ENCODE data around the gene DUSP5.
"Not testable (repeated sequence)": the region's sequence is repeated elsewhere in the genome, so short reads cannot be mapped to it uniquely, and the experiment has no call there.

Gene DUSP5, protein sequence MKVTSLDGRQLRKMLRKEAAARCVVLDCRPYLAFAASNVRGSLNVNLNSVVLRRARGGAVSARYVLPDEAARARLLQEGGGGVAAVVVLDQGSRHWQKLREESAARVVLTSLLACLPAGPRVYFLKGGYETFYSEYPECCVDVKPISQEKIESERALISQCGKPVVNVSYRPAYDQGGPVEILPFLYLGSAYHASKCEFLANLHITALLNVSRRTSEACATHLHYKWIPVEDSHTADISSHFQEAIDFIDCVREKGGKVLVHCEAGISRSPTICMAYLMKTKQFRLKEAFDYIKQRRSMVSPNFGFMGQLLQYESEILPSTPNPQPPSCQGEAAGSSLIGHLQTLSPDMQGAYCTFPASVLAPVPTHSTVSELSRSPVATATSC

DNA sequence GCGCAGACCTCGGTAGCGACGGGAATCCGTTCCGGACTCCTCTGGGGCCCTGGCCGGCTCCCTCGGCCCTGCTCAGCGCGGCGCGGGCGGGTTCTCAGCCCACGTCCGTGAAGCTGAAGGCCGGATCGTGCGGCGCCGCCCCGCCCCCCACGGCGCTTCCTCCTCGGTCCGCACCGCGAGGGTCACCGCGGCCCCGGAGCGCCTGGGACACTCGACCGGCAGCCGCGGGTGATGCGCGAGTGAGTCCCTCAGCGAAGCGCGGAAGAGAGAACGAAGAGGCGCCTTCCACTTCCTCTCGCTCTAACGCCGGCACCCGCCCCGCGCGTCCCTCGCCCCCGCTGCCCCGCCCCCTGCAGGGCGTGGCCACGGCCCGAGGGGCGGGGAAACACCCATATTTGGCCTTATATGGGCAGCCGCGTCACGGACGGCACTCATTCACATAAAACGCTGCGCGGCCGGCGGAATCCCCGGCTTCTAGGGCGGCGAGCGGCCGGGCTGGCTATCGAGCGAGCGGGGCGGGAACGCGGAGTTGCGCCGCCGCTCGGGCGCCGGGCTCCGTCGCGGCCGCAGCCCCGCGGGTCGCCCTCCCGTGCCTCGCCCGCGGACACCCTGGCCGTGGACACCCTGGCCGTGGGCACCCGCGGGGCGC lies at the start of gene DUSP5:
Gene DUSP5, plus strand, starts transcription at position 470 of the 649 bp plus-strand sequence. CDS start 215 bp downstream, outside the sequence.
- DNase-seq (ENCODE audit: low read depth in 1 of 2, low spot score in 1 of 2) = peak; percentile 87 to 95

DNA sequence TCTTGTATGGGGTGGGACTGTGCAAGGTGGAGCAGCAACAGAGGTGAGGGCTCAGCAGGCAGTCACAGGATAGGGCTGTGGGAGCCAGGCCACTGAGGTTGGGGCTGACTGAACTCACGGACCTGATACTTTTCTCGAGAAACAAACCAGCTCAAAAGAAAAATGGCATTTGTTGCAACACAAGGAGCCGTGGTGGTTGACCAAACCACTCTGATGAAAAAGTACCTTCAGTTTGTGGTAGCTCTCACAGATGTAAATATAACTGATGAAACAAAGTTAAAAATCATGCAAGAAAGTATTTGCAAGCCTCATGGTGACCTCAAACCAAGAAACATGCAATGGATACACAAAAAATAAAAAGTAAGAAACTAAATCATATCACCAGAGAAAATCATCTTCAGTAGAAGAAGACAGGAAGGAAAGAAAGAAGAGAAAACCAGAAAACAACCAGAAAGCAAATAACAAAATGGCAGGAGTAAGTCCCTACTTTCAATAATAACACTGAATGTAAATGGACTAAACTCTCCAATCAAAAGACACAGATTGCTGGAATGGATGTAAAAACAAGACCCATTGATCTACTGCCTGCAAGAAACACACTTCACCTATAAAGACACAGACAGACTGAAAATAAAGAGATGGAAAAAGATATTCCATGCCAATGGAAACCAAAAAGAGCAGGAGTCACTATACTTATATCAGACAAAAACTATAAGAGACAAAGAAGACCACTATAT lies 48.9 kb upstream of the DUSP5 start:
- DNase-seq (ENCODE audit: low read depth in 1 of 2, low spot score in 1 of 2) = no peak

DNA sequence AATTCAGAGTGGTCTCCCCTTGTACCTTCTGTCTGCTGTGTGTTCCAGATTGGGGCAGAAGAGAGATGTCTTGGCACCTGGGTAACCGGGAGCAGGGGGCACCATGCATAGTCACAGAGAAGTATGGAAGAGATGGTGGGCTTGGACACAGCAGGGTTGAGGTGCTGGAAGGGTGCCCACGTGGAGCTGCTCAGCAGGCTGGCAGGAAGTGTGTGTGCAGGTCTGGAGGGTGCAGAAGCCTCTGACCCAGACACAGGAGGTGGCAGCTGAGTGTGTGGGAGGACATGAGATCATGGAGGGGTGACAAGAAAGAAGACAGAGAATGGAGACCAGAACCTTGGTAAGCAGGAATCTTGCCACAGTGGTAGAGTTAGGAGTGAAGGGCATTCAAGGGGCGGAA lies 42.3 kb upstream of the DUSP5 start:
- DNase-seq (ENCODE audit: low read depth in 1 of 2, low spot score in 1 of 2) = no peak

DNA sequence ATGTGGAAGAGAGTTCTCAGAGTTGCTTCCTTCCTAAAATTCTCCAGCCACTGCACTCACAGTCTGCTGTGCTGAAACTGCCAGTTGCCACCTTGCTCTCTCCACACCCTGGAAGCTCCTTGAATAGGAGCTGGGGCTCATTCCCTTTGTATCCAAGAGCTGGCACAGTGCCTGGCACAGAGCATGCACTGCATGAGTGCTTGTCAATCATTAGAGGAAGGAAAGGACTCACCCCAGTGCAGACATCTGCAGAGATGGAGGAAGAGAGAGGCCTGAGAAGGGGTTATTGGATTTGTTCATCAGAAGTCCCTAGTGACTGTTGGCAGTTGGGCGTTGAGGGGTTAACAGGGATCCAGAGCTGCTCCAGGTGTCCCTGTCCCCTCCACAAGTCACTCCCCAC lies 41.7 kb upstream of the DUSP5 start:
- DNase-seq (ENCODE audit: low read depth in 1 of 2, low spot score in 1 of 2) = no peak

DNA sequence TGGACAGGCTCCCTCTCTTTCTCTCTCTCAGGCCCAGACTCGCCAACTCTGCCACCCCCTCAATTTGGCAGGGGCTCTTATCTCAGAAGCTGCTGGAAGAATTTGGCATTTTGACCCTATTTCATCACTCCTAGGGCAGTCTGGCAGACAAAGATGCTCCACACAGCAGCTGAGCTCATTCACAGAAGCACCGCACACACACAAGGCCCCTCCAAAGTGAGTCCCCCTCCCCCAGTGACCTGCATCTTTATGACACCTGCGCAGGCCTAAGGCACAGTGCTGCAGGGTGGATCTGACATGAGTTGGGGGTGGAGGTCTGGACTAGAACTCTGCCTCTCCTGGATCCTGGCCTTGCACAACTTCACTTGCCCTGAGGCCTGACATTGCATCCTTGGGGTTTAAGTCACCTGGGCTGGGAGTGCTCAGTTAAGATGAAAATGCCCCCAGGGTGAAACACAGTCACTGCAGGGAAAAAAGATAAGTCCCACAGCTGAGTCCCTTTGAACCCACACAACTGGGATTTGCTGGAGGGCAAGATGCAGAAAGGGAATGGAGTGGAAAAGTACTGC lies 41.1 kb upstream of the DUSP5 start:
- no peak for DNase-seq (ENCODE audit: low read depth in 1 of 2, low spot score in 1 of 2)

DNA sequence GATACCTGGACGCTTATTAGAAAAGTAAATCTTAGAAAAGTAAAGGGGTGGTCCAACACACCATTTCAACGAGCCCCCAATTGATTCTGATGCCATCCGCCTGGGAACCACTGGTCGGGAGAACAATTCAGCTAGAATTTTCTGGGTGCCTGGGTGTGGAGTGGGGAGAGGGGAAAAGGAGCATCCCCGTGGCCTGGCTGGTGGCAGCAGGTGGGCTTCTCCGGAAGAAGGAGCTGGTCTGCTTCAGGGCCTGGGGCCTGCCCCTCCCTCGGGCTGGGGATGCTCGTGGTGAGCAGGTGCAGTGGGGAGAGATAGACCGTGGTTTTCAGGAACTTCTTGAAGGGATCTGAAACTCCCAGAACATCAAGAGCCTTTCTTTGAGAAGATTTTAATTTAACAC lies 39.9 kb upstream of the DUSP5 start:
- no peak for DNase-seq (ENCODE audit: low read depth in 1 of 2, low spot score in 1 of 2)

DNA sequence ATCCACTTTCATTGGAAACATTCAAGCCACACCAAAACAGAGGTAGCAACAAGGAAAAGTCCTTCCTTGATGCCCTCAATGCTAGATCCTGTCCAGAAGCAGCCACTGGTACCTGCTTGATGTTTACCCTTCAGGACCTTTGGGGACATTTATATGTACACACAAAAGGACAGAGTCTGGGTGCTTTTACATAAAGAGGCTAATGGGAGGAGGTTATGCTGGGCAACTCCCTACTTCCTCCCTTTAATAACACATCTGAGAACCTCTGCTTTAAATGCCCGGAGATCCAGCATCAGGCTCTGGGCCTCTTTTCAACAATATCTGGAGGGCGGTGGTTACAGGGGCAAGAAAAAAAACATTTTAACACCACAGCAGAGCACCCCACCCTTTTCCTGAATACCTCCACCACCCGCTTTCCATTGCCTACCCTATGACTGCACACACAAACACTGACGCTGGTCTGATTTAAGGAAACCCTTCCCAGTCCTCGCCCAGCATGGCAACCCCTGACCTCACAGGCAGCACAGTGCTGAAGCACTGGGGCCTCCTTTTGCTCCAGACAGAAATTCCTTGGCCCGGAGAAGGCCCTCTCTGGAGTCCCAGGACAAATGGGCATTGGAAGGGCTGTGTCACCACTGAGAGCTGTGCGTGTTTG lies 39.3 kb upstream of the DUSP5 start:
- DNase-seq (ENCODE audit: low read depth in 1 of 2, low spot score in 1 of 2) = no peak

DNA sequence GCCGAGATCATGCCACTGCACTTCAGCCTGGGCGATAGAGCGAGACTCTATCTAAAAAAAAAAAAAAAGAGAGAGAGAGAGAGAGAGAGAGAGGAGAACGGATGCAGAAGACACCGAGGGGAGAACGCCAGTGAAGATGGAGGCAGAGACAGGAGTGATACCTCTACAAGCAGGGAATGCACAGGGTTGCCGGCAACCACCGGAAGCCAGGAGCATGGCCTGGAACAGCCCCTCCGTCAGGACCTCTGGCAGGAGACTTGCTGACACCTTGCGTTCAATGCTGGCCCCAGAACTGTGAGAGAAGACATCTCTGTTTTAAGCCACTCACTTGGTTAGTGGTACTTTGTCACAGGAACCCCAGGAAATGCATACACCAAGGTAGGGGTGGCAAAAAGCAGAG lies 38.1 kb upstream of the DUSP5 start:
- no peak for DNase-seq (ENCODE audit: low read depth in 1 of 2, low spot score in 1 of 2)

DNA sequence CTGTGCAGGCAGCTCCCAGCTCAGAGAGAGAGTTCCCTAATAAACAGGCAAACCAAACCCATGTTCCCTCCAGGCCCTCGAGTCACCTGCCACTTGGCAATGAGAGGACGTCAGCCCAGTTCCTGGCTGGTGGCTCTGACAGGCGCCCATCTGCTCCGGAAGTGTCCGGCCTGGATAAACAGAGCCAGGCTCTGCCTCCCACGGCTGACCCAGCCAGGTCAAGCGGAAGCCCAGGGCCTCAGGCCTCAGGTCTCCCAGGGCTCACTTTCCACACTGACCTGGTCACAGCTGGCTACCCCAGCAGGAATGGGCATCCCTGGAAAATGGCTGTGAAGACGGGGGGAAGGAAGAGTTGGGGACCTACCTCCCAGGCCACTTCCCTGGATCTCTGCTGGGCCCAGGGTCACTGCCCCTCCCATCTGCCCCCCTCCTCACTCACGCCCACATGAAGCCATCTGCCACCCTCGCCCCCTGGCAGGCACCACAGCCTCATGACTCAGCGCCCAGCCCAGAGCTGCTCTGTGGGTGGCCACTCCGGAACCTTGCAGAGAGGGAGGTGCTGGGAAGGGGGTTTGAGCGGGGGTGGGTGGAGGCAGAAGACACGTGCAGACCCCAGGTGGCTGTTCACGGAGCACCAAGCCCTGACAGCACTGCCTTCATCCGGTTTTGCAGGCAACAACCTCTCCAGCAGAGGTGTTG lies 37.4 kb upstream of the DUSP5 start:
- DNase-seq (ENCODE audit: low read depth in 1 of 2, low spot score in 1 of 2) = peak in 1 of 2 donors; percentile 19

DNA sequence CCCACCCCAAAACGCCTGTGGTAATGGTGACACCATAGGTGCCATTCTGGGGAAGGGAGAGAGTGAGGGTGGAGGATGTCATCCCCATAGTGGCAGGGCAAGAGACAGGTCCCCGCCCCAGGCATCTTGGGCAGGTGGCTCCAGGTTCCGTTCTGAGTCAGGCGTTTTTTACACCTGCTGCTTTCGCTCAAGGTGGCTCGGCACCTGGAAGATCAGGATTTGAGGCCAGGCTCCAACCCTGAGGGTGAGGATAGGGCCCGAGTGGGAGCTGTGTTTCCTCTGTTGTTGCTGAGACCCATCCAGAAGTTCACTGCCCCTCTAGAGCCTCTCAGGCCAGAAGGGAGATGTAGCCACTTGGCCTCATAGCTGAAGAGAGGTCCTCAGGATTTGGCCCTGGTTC lies 36.6 kb upstream of the DUSP5 start:
- DNase-seq (ENCODE audit: low read depth in 1 of 2, low spot score in 1 of 2) = no peak

DNA sequence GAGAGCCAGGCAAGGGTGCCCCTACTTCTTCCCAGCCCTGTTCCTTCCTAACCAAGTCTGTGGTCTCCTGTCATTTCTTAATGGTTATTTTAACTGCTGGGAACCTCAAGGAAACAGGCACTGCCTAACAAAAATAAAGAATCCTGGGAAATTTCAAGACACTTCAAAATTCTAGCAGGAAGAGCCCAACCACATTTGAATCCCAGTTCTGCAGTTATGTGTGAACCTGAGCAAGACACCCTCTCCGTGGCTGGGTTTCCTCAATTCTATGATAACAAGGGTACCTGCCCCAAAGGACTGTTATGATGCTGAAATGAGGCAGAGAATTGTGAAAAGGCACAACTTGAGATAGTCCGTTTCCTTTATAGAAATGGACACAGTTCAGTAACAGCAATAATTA lies 36.2 kb upstream of the DUSP5 start:
- DNase-seq (ENCODE audit: low read depth in 1 of 2, low spot score in 1 of 2) = no peak

DNA sequence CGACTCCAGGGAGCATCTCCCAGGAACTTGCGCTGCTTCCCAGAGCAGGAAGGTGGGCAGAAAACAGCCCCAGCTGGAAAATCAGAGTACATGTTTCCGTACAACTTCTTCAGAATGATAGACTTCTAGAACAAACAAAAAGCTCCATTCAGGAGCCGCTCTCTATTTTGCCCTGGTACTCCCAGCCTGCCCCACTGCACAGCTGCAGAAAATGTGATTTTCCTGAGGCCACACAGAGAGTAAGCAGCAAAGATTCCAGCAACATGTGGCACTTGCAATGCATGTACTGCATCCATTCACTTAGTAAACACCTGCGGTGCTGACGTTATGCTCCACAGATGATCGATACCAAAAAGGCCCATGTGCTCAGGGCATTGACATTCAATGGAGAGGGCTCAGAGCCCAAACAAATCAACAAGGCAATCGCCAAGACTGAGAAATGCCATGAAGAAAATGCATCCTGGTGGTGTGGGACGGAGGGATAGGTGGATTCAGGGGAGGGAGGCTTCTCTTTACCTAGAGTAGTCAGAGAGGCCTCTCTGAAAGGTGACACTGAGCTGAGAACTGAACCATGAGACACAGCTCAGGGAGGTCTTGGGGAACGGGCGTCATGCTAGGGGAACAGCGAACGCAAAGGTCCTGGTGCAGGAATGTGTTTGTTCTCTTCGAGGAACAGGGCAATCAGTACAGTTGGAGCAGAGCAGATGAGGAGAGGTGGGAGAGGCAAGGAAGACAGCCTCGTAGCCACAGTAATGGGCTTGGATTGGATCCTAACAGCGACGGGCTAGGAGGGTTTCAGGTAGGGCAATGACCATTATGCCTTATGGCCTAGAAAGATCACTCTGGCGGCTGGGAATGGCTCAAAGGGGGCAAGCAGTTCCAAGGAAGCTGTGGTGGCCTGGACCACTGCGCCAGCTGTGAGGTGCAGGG lies 35.3 kb upstream of the DUSP5 start:
- no peak for DNase-seq (ENCODE audit: low read depth in 1 of 2, low spot score in 1 of 2)

DNA sequence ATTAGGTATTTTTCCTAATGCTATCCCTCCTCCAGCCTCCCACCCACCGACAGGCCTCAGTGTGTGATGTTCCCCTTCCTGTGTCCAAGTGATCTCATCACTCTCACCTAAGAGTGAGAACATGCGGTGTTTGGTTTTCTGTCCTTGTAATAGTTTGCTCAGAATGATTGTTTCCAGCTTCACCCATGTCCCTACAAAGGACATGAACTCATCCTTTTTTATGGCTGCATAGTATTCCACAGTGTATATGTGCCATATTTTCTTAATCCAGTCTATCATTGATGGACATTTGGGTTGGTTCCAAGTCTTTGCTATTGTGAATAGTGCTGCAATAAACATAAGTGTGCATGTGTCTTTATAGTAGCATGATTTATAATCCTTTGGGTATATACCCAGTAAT lies 29.4 kb upstream of the DUSP5 start:
- not testable (repeated sequence) for DNase-seq (ENCODE audit: low read depth in 1 of 2, low spot score in 1 of 2)

DNA sequence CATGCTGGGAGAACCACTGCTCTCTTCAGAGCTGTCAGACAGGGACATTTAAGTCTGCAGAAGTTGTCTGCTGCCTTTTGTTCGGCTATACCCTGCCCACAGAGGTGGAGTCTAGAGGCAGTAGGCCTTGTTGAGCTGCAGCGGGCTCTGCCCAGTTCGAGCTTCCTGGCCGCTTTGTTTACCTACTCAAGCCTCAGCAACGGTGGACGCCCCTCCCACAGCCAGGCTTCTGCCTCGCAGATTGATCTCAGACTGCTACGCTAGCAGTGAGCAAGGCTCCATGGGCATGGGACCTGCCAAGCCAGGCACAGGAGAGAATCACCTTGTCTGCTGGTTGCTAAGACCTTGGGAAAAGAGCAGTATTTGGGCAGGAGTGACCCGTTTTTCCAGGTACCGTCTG lies 27.2 kb upstream of the DUSP5 start:
- DNase-seq (ENCODE audit: low read depth in 1 of 2, low spot score in 1 of 2) = not testable (repeated sequence)

DNA sequence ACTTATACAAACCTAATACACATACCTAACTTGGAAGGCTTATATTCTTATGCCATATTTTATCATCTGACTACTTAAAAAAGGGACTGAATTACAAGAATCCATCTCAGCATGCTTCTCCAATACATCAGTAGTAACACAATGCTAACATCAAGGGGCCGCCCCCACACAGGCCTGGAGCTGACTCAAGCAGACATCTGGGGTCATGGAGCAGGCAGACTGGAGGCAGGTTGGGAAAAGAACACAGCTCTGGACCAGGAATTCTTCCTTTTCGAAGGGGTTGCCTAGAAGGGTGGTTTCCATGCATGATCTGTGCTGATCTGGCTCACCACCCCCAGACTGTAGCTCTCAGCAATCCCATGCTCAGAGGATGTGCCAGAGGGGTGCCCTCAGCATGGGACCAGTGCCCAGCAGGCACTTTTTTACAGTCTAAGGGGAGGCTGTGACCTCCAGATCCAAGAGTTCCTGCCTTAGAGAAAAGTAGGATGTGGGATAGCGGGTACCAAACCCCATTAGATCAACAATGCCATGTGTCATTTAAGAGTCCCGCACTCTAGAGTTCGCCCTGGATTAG lies 26.1 kb upstream of the DUSP5 start:
- no peak for DNase-seq (ENCODE audit: low read depth in 1 of 2, low spot score in 1 of 2)

DNA sequence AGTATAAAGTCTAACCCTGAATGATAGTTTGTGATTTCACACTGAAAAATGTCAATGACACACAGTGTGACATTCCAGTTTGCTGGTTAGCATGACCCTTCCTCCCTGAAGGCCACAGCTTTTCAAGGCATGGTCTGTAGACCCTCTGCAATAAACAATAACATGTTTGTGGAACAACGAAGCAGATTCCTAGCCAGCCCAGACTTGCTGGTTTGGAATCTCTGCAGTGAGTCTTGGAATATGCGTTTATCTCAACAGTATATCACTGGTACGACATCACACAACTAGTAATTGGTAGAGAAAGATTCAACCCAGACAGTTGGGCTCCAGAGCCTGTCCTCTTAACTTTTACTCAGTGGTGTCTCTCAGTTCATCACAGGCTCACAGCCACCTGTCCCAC lies 23.7 kb upstream of the DUSP5 start:
- DNase-seq (ENCODE audit: low read depth in 1 of 2, low spot score in 1 of 2) = no peak

DNA sequence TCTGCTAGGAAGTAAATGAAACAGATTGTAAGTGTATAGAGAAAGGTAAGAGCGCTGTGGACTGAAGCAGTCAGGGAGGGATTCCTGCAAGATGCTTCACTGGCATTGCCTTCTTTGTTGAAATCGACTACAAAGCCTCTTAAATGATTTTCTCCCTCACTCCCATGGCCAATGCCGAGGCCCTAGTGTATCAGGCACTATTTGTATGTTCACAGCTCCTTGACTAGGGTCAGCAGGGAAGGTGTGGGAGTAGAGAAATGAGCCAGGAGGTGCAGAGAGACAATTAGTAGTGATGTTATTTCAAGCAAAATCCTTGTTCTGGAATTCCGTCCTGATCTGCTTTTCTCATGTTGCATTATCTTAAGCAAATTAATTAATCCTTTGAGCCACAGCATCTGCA lies 22.9 kb upstream of the DUSP5 start:
- DNase-seq (ENCODE audit: low read depth in 1 of 2, low spot score in 1 of 2) = no peak

DNA sequence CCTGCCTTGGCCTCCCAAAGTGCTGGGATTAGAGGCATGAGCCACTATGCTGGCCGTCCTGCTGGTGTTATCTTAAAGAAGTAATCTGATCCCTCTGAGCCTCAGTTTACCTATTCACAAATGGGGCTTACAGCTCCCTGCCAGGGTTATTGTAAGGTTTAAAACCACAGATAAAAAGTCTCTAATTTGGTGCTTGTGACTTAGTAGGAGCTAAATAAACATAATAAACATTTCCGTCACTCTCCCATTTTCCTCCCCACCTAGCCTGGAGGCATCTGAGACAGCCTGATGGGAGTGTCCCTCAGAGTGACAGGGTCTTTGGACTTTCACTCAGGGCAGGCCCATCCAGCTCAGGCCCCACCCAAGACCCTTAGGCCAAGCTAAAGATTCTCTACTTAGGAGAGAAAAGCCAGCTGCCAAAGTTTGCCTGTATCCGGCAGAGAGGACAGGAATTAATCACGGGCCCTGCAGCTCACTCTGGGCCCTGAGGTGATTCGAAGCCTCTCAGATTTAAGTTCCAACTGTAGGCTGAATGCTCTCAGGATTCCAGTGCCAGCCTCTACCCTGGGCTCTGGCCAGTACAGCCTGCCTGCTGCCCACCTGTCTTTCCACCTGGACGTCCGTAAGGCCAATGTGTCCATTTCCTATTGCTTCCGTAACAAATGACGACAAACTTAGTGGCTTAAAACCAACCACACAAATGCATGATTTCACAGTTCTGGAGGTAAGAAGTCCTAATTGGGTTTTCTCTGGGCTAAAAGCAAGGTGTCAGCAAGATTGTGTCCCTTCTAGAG lies 21.8 kb upstream of the DUSP5 start:
- no peak for DNase-seq (ENCODE audit: low read depth in 1 of 2, low spot score in 1 of 2)

Data from activated T-helper 1 cell treated with anti-CD3 and anti-CD28 coated beads, Interleukin-2, amount 50 U/mL, for 16 hours (primary cell).